ENCODE data around the gene ABHD16A. TPM values are rescaled to one million over a fixed set of nuclear protein-coding genes. Genes with fewer than 3 reads are reported as not detected.
A peak's percentile ranks its signal among the peaks of the same experiment; 100 is the strongest.

Gene ABHD16A
- total RNA-seq, 4 donors from 2014 or later: 38.5 to 43.3 (median 40.1) TPM

DNA sequence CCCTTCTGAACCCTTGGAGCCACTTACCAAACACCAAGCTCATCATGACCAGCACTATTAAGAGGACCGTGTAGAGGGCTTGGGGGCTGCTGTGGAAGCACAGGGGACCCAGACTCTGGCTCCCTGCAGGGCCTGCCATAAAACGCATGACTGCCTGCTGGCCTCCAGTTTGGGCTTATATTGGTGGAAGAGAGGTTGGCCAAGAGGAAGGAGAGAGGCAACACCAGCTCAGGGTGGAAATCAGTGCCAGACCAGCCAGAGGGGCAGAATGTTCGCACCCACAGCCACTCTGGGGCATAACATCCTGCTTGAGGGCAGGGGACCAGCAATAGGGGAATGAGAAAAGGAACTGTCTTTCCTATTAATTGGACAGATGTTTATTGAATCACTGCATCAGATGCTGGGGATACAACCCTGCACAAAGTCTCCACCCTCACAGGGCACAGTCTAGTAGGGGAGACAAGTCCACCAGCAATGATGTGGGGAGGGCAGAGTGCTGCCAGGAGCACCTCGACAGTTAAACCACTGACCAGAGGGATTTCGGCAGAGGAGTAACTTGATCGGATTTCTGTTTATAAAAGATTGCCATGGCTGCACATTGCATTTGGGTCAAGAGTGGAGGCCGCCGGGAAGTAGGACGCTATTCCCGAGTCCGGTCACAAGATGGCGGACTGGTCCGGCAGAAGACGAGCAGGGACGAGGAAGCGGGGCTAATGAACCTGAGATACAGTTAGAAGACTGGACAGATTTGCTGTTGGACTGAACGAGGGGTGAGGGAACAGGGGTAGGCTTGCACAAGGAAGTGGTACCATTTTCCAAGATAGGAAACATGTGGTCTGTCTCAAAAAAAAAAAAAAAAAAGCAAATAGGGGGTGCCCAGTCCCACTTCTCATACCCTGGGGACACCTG lies 22.6 kb downstream of the ABHD16A start, which contains the start of gene LY6G5C:
Gene LY6G5C (minus strand): TSS at position 842 of the 909 bp plus-strand sequence. CDS start 694 bp downstream, at position 148.
- Histone ChIP-seq H3K27ac (peak within 1 kb of the TSS; percentile 65 to 85 (median 74)), H3K27me3 (no peaks in the 10 kb centered on the region), H3K36me3 (peaks cover 0 to 14% (median 0%) of the 10 kb centered on the region in 3 donors), H3K4me3 (peak within 1 kb of the TSS; percentile 43 to 69 (median 62)), H3K9me3 (no peaks in the 10 kb centered on the region), H3K4me1 (peaks cover 4 to 36% (median 16%) of the 10 kb centered on the region in 3 donors)
- intact Hi-C loops (cut with DNase I): loop anchor here (10.0 kb wide), 1 partner anchor 154 kb away; no protein-coding TSS in a partner anchor
- whole genome bisulfite sequencing, 2 donors: 5 to 6% methylated on average over 15 of the region's 17 CpGs
- no peak for TF ChIP-seq POLR2A (IDR thresholded peaks at IDR 0.05)
- TF ChIP-seq, protein P1, sequence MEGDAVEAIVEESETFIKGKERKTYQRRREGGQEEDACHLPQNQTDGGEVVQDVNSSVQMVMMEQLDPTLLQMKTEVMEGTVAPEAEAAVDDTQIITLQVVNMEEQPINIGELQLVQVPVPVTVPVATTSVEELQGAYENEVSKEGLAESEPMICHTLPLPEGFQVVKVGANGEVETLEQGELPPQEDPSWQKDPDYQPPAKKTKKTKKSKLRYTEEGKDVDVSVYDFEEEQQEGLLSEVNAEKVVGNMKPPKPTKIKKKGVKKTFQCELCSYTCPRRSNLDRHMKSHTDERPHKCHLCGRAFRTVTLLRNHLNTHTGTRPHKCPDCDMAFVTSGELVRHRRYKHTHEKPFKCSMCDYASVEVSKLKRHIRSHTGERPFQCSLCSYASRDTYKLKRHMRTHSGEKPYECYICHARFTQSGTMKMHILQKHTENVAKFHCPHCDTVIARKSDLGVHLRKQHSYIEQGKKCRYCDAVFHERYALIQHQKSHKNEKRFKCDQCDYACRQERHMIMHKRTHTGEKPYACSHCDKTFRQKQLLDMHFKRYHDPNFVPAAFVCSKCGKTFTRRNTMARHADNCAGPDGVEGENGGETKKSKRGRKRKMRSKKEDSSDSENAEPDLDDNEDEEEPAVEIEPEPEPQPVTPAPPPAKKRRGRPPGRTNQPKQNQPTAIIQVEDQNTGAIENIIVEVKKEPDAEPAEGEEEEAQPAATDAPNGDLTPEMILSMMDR (IDR thresholded peaks at IDR 0.05): peak; percentile 38 to 85 (median 73)
- peak; percentile 33 for DNase-seq

DNA sequence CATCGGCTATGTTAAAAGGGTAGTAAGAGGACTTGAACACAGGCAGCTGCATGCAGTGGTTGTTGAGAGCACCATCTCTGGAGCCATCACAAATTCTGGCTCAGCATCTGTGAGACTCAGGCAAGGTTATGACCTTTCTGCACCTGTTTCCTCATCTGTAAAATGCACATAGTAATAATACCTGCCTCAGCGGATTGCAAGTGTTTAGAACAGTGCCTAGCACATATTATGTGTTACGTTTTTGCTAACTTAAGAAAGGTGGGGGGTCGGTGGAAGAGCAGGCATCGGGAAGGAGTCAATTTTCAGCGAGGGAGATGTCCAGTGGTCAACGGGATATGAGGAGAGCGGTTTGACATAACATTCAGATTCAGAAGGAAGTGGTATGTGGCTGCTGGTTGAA lies 25.2 kb downstream of the ABHD16A start:
- 67 to 74% methylated on average over 8 of the region's 8 CpGs for WGBS, 2 donors

DNA sequence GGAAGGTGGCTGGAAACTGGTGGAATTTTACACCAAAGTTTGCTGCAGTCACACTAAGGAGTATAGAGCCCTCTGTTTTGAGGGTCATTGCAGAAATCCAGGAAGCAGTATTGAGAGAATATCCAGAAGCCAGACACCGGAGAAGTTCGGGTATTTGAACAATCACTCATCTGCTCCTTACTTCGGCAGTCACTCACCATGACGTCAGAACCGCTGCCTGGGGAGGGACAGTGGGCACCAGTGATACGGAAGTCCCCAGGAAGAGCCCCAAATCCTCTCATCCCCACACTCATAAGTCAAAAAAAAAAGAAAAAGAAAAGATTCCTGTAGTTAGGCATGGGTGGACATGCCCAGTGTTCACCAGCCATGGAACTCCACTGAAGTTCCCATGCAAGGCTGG lies 26.2 kb downstream of the ABHD16A start:
- no peak overlapping the region for H3K4me3 ChIP-seq
- 33 to 66% methylated on average over 6 of the region's 6 CpGs for WGBS, 2 donors
- no peak overlapping the region for H3K27ac ChIP-seq
- intact Hi-C loops (cut with DNase I): loop anchor here (5.0 kb wide), 1 partner anchor 90 kb away; no protein-coding TSS in a partner anchor
- H3K27me3 ChIP-seq: no peaks in the 10 kb centered on the region
- no peak for DNase-seq
- peaks cover 4 to 30% (median 7%) of the 10 kb centered on the region in 3 donors for H3K36me3 ChIP-seq
- TF ChIP-seq, protein P1 (IDR thresholded peaks at IDR 0.05): no peak
- TF ChIP-seq POLR2A (IDR thresholded peaks at IDR 0.05): no peak
- H3K4me1 ChIP-seq: peaks cover 0 to 20% (median 16%) of the 10 kb centered on the region in 3 donors
- no peaks in the 10 kb centered on the region for H3K9me3 ChIP-seq

More for the DNA sequence above, 25.2 kb downstream of the ABHD16A start:
- Histone ChIP-seq H3K27me3 (no peaks in the 10 kb centered on the region), H3K27ac (no peak overlapping the region), H3K36me3 (peaks cover 0 to 20% (median 0%) of the 10 kb centered on the region in 3 donors), H3K9me3 (no peaks in the 10 kb centered on the region), H3K4me3 (no peak overlapping the region), H3K4me1 (peaks cover 1 to 25% (median 16%) of the 10 kb centered on the region in 3 donors)
- intact Hi-C loops (cut with DNase I): loop anchor here (5.0 kb wide), 1 partner anchor 89 kb away; no protein-coding TSS in a partner anchor
- no peak for DNase-seq
- TF ChIP-seq, protein P1 (IDR thresholded peaks at IDR 0.05): no peak
- TF ChIP-seq POLR2A (IDR thresholded peaks at IDR 0.05): no peak

DNA sequence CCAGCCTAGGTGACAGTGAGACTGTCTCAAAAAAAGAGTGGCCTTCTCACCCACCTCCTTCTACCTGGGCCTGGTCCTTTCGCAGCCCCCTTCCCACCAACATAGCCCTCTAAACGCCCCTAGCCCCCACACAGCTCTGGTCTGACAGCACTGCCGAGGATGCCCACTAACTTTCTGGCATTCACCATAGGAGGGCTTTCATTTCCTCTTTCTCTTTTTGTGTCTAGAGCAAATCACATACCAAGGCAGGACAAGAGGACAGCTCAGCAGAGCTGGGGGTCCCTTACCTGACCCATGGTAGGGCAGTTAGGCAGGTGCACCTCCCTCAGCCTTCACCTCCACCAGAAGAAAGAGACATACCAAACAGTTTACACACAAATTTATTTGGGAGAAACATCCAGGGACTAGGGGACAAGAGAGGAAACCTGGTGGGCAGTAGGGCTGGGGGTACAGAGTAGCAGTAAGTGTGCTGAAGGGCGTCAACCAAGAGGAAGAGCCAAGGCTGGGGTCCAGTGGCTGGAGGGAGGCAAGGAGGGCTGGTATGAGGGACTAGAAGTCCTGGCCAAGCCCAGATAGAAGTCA lies 26.7 kb downstream of the ABHD16A start:
- peaks cover 0 to 15% (median 12%) of the 10 kb centered on the region in 3 donors for H3K4me1 ChIP-seq
- DNase-seq: no peak
- no peak overlapping the region for H3K4me3 ChIP-seq
- TF ChIP-seq POLR2A (IDR thresholded peaks at IDR 0.05): no peak
- TF ChIP-seq, protein P1 (IDR thresholded peaks at IDR 0.05): no peak
- 68 to 77% methylated on average over 4 of the region's 4 CpGs for WGBS, 2 donors
- peaks cover 9 to 35% (median 12%) of the 10 kb centered on the region in 3 donors for H3K36me3 ChIP-seq
- intact Hi-C loops (cut with DNase I): loop anchor here (5.0 kb wide), 1 partner anchor 91 kb away; no protein-coding TSS in a partner anchor
- H3K9me3 ChIP-seq: no peaks in the 10 kb centered on the region
- no peaks in the 10 kb centered on the region for H3K27me3 ChIP-seq
- no peak overlapping the region for H3K27ac ChIP-seq
